Loucy (cell line): ENCODE data around the gene ARL11.

Experiments used
- H2AFZ ChIP-seq: fragments of 200-600 bp; sonication (generic); 2 replicates; pipeline ENCODE4 v1.6.0; 2016; ENCODE audit warnings: antibody characterized with exemption, mild to moderate bottlenecking, low read length, moderate library complexity
- H3F3A ChIP-seq: fragments of 200-600 bp; 2 replicates; pipeline ENCODE4 v1.6.0; 2016; ENCODE audit warnings: antibody characterized with exemption, low read depth, mild to moderate bottlenecking
- H3K27me3 ChIP-seq: fragments of 200-600 bp; sonication (generic); 2 replicates; pipeline ENCODE4 v1.6.1; 2014; ENCODE audit warnings: low read length, mild to moderate bottlenecking; ENCODE audit not compliant: insufficient read depth, poor library complexity, severe bottlenecking
- H3K36me3 ChIP-seq: fragments of 200-600 bp; sonication (generic); 2 replicates; pipeline ENCODE4 v1.6.1; 2016; ENCODE audit warnings: low read length; ENCODE audit not compliant: insufficient read depth
- H3K4me1 ChIP-seq: fragments of 200-600 bp; sonication (generic); 2 replicates; pipeline ENCODE4 v1.5.1; 2014; ENCODE audit warnings: low read length, mild to moderate bottlenecking; ENCODE audit not compliant: insufficient read depth, poor library complexity, severe bottlenecking
- H3K4me2 ChIP-seq: fragments of 200-600 bp; sonication (generic); 2 replicates; pipeline ENCODE4 v1.6.0; 2014; ENCODE audit warnings: antibody characterized with exemption, low read length, low read depth, mild to moderate bottlenecking; ENCODE audit not compliant: poor library complexity, severe bottlenecking
- H3K4me3 ChIP-seq: fragments of 200-600 bp; sonication (generic); 2 replicates; pipeline ENCODE4 v1.5.1; 2014; ENCODE audit warnings: low read length, mild to moderate bottlenecking, mixed read lengths; ENCODE audit not compliant: poor library complexity, severe bottlenecking
- H3K79me2 ChIP-seq: fragments of 200-600 bp; sonication (generic); 2 replicates; pipeline ENCODE4 v1.6.1; 2014; ENCODE audit warnings: low read length; ENCODE audit not compliant: insufficient read depth
- H3K9ac ChIP-seq: fragments of 200-600 bp; sonication (generic); 2 replicates; pipeline ENCODE4 v1.6.0; 2014; ENCODE audit warnings: mild to moderate bottlenecking, low read depth, low read length, moderate library complexity; ENCODE audit not compliant: poor library complexity, severe bottlenecking
- H3K9me2 ChIP-seq: fragments of 200-600 bp; sonication (generic); replicated peaks from 2 replicates; pipeline ENCODE4 v1.6.1; 2016; ENCODE audit warnings: low read depth, low read length, mixed read lengths
- H3K9me3 ChIP-seq: fragments of 200-600 bp; sonication (generic); 2 replicates; pipeline ENCODE4 v1.6.1; 2014; ENCODE audit warnings: mild to moderate bottlenecking, antibody characterized with exemption, low read length, low read depth; ENCODE audit not compliant: insufficient read depth
- H4K20me1 ChIP-seq: fragments of 200-600 bp; sonication (generic); 2 replicates; pipeline ENCODE4 v1.6.0; 2014; ENCODE audit warnings: antibody characterized with exemption, low read length, mild to moderate bottlenecking; ENCODE audit not compliant: insufficient read depth, poor library complexity, severe bottlenecking
- CTCF ChIP-seq: fragments of 200-600 bp; sonication (generic); conservative IDR thresholded peaks from 2 replicates; pipeline ENCODE4 v1.5.1; 2014; ENCODE audit warnings: mild to moderate bottlenecking, antibody characterized with exemption, low read length
- EZH2phosphoT487 ChIP-seq: fragments of 200-600 bp; IDR thresholded peaks from 2 replicates; pipeline ENCODE4 v1.6.1; 2018; ENCODE audit warnings: antibody characterized with exemption, mild to moderate bottlenecking, moderate library complexity, borderline replicate concordance

The ARL11 gene

GRCh38 chr13:49604570-49604969, 23.7 kb upstream of the ARL11 start:
- no peaks in the 10 kb centered on the region for H3K36me3 ChIP-seq
- H2AFZ ChIP-seq = peak overlapping the region; percentile 81
- H3F3A ChIP-seq = no peaks in the 10 kb centered on the region
- TF ChIP-seq CTCF (no peak), EZH2phosphoT487 (no peak)
- H3K27me3 ChIP-seq = no peaks in the 10 kb centered on the region
- no peaks in the 10 kb centered on the region for H4K20me1 ChIP-seq
- H3K79me2 ChIP-seq = no peaks in the 10 kb centered on the region
- H3K9me2 ChIP-seq = no peaks in the 10 kb centered on the region
- peaks cover 21% of the 10 kb centered on the region for H3K4me1 ChIP-seq
- peak overlapping the region; percentile 2 for H3K4me2 ChIP-seq
- no peaks in the 10 kb centered on the region for H3K9me3 ChIP-seq
- H3K9ac ChIP-seq = no peak overlapping the region
- H3K4me3 ChIP-seq = no peak overlapping the region

- TF ChIP-seq EZH2phosphoT487 = no peak
- peak; percentile 91 for TF ChIP-seq CTCF
- peaks cover 21% of the 10 kb centered on the region for H3K4me1 ChIP-seq
- H2AFZ ChIP-seq = peak overlapping the region; percentile 98
- H3K27me3 ChIP-seq = no peaks in the 10 kb centered on the region
- H3K9me2 ChIP-seq = no peaks in the 10 kb centered on the region
- H3K9me3 ChIP-seq = no peaks in the 10 kb centered on the region
- H3K36me3 ChIP-seq = no peaks in the 10 kb centered on the region
- H3K79me2 ChIP-seq = no peaks in the 10 kb centered on the region
- H4K20me1 ChIP-seq = no peaks in the 10 kb centered on the region
- peak overlapping the region; percentile 81 for H3K4me2 ChIP-seq
- peak overlapping the region; percentile 56 for H3K9ac ChIP-seq
- H3F3A ChIP-seq = no peaks in the 10 kb centered on the region
- peak overlapping the region; percentile 69 for H3K4me3 ChIP-seq
Measured at GRCh38 chr13:49606747-49607648, 21.3 kb upstream of the ARL11 start.

- no peaks in the 10 kb centered on the region for H3K9me2 ChIP-seq
- H3K27me3 ChIP-seq = no peaks in the 10 kb centered on the region
- H3F3A ChIP-seq = no peaks in the 10 kb centered on the region
- no peak overlapping the region for H3K9ac ChIP-seq
- H3K4me3 ChIP-seq = no peak overlapping the region
- no peak for TF ChIP-seq EZH2phosphoT487
- no peak for TF ChIP-seq CTCF
- no peaks in the 10 kb centered on the region for H3K36me3 ChIP-seq
- peaks cover 21% of the 10 kb centered on the region for H3K4me1 ChIP-seq
- H3K4me2 ChIP-seq = no peak overlapping the region
- H2AFZ ChIP-seq = 0 out of 2 replicates have a peak overlapping the region, but pooled peaks have one; percentile 12
- no peaks in the 10 kb centered on the region for H4K20me1 ChIP-seq
- no peaks in the 10 kb centered on the region for H3K9me3 ChIP-seq
- H3K79me2 ChIP-seq = no peaks in the 10 kb centered on the region
Measured at GRCh38 chr13:49607761-49608160, 20.5 kb upstream of the ARL11 start.
